LNCAP (cell line): ENCODE measurements around the gene STARD5.

ENCODE experiments used
- CTCF ChIP-seq: fragments of 450-650 bp; IDR thresholded peaks from 2 replicates; pipeline ENCODE4 v1.5.1; 2017; ENCODE audit warnings: mild to moderate bottlenecking

The STARD5 gene

DNA sequence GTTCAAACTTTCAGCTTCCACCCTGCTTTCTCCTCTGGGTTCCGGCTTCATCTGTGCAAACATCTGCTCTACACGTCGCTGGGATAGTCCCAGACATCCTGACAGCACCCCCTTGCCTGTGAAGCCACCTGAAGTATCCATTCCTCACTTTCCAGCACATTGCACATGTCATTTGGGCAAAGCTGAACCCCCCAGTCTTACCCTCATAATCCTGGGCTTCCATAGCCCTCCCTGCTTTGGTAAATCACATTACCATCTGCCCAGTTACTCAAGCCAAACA, 42.5 kb downstream of the STARD5 start:
- TF ChIP-seq CTCF: no peak

- TF ChIP-seq CTCF: no peak
Measured at GRCh38 chr15:81280696-81281455, 43.1 kb downstream of the STARD5 start.

DNA sequence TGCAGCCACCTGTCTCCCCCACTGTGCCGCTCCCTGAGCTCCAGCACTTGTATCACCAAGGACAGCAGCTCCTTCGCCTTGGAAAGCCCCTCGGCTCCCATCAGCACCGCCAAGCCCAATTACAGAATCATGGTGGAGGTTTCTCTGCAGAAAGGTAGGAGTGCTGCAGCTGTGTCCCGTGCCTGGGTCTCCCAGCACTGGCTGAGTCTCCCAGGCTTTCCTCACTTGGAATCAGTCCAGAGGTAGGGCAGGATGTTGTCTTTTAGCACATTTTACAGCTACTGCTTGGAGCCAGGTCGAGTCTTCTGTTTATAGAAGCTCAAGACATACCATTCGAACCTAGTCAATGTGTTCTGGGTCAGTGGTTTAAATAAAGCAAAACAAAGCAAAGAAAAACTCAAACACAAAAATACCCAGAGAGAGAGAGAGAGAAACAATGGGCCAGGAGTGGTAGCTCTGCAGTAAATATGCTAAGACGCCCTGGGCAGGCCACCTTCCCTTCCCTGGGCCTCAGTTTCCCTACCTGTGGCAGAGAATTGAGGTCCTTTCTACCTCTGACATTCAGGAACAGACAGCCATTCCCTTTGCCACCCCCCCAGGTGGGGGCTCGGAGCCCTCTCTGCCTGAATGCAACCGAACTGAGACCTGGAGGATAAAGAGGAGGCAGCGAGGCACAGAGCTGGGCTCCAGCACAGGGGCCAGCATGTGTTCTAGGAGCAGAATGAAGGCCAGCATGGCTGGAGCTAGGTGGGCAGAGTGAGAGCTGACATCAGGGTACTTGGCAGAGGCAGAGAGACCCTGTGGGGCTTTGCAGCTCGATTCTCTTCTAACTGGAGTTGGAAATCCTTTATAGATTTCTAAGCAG, 44.1 kb downstream of the STARD5 start:
- TF ChIP-seq CTCF: no peak

- no peak for TF ChIP-seq CTCF
Measured at GRCh38 chr15:81278306-81279029, 45.5 kb downstream of the STARD5 start.

DNA sequence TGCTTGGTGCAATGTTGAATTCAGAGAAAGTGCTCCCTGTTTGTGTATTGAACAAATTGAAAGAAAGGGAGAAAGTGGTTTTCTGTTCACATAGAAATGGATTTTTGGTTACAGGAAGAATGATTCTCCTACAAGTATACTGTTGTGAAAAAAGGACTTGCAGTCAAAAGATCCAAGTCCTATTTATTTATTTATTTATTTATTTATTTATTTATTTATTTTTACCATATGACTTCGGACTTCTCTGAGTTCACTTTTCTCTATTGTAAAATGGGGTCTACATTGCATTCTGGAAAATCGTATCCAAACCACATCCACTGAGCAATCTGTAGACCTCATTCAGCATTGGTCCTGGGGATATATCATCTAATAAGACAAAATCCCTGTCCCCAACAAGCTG, 46.1 kb downstream of the STARD5 start:
- no peak for TF ChIP-seq CTCF

- TF ChIP-seq CTCF: no peak
Measured at GRCh38 chr15:81276967-81277366, 47.0 kb downstream of the STARD5 start.

DNA sequence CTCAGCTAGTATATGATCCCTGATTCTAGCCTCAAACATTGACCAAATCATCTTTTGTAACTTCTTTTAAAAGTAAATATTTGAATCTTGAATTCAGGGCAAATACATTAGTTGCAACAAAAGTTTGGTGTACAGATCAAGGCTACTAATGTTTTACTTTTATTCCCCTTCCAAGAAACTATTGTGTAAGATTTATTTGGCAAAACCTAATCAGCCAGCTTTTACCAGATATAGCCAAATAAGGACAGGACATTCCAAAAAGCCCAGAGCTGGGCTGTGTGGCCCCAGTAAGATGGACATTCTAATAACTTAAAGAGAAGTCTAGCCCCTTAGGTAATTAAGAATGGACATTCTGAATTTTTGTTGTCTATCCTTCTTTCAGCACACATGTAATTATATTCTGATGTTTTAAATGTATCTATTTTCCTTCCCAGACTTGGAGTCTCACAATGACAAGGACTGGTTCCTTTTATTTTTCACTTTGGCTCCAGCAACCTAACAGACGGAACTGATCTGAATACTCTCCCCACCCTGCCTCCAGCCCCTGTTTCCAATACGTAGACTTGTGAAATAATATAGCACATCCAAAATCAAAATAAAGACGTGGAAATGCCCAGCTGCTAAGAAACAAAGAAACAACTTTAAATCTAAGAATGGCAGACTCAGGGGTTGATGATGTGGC, 48.1 kb downstream of the STARD5 start:
- TF ChIP-seq CTCF: no peak
